Gastroesophageal sphincter (tissue), 3 donors: ENCODE measurements around the gene N4BP2.

ENCODE experiments used
- EP300 ChIP-seq: sonication (generic); formaldehyde crosslinking; IDR thresholded peaks from one replicate; pipeline ENCODE4 v1.6.1; 2017; ENCODE audit warnings: antibody characterized with exemption, mild to moderate bottlenecking
- POLR2A ChIP-seq, 2 donors: fragments of 450-650 bp; IDR thresholded peaks; one replicate each; pipeline ENCODE4 v1.6.1; 2017; ENCODE audit warnings: antibody characterized with exemption in 2 of 2, mild to moderate bottlenecking in 2 of 2, moderate library complexity in 1 of 2
- POLR2AphosphoS5 ChIP-seq: sonication (generic); formaldehyde crosslinking; IDR thresholded peaks from one replicate; pipeline ENCODE4 v1.6.1; 2017; ENCODE audit warnings: antibody characterized with exemption
- TF ChIP-seq, protein P1 (sequence below), 4 experiments: fragments of 200-600 bp in 2 of 4; fragments of 450-650 bp in 2 of 4; sonication (generic) in 1 of 4; IDR thresholded peaks; one replicate each; pipeline ENCODE4 v1.5.1; 2017 to 2019; ENCODE audit warnings: antibody characterized with exemption in 4 of 4, mild to moderate bottlenecking in 2 of 4, moderate library complexity in 2 of 4

DNA sequence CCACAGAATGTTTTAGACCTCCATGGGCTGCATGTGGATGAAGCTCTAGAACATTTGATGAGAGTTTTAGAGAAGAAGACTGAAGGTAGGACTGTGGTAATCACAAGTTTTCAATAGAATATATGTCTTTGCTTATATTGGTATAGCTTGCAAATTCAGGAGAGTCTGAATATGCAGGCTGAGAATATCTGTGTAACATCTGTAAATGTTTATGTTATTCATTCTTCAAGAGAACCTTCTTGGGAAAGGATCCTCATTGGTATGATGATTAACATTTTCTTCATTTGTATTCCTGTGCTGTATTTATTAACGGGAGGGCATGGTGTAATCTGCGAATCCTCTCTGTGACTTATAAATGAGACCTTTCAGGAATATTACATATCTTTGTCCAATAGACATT lies 88.1 kb downstream of the N4BP2 start:
- TF ChIP-seq, protein P1, sequence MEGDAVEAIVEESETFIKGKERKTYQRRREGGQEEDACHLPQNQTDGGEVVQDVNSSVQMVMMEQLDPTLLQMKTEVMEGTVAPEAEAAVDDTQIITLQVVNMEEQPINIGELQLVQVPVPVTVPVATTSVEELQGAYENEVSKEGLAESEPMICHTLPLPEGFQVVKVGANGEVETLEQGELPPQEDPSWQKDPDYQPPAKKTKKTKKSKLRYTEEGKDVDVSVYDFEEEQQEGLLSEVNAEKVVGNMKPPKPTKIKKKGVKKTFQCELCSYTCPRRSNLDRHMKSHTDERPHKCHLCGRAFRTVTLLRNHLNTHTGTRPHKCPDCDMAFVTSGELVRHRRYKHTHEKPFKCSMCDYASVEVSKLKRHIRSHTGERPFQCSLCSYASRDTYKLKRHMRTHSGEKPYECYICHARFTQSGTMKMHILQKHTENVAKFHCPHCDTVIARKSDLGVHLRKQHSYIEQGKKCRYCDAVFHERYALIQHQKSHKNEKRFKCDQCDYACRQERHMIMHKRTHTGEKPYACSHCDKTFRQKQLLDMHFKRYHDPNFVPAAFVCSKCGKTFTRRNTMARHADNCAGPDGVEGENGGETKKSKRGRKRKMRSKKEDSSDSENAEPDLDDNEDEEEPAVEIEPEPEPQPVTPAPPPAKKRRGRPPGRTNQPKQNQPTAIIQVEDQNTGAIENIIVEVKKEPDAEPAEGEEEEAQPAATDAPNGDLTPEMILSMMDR (IDR thresholded peaks at IDR 0.05), result no peak
- TF ChIP-seq EP300, result no peak
- TF ChIP-seq POLR2A (IDR thresholded peaks at IDR 0.05), result no peak
- no peak for TF ChIP-seq POLR2AphosphoS5
